HepG2 (cell line): Measurements from ENCODE around the gene CREBBP. TPM values are rescaled to one million over a fixed set of nuclear protein-coding genes. Genes with fewer than 3 reads are reported as not detected.

Experiments
- AHR ChIP-seq: IDR thresholded peaks from 2 replicates; pipeline ENCODE4 v1.6.1; 2018; ENCODE audit warnings: missing genetic modification reagents, missing compliant biosample characterization
- FLYWCH1 ChIP-seq: sonication (generic); formaldehyde crosslinking; IDR thresholded peaks from 2 replicates; pipeline ENCODE4 v1.8.1; 2023; ENCODE audit warnings: mild to moderate bottlenecking, missing genetic modification reagents
- FOXA1 ChIP-seq, 2 experiments: fragments of 450-650 bp in 1 of 2; sonication (generic) in 1 of 2; formaldehyde crosslinking in 1 of 2; IDR thresholded peaks; 2 replicates each; pipeline versions ENCODE4 v1.4.0 to v1.6.1; 2016 to 2020; ENCODE audit warnings: missing genetic modification reagents in 1 of 2
- FOXO1 ChIP-seq: sonication (generic); formaldehyde crosslinking; IDR thresholded peaks from 2 replicates; pipeline ENCODE4 v1.4.0; 2020; ENCODE audit warnings: missing genetic modification reagents
- GTF2F1 ChIP-seq: fragments of 150-350 bp; IDR thresholded peaks from 2 replicates; pipeline ENCODE4 v1.6.1; 2014; ENCODE audit warnings: low read length
- NFKBIZ ChIP-seq: IDR thresholded peaks from 2 replicates; pipeline ENCODE4 v1.6.1; 2018; ENCODE audit warnings: missing genetic modification reagents, missing compliant biosample characterization
- PBX2 ChIP-seq: IDR thresholded peaks from 2 replicates; pipeline ENCODE4 v1.6.1; 2016; ENCODE audit warnings: control low read depth
- POGZ ChIP-seq: sonication (generic); formaldehyde crosslinking; IDR thresholded peaks from 2 replicates; pipeline ENCODE4 v1.4.0; 2020; ENCODE audit warnings: mild to moderate bottlenecking, missing genetic modification reagents
- THYN1 ChIP-seq: sonication (generic); formaldehyde crosslinking; IDR thresholded peaks from 2 replicates; pipeline ENCODE4 v1.8.1; 2023; ENCODE audit warnings: low read depth, mild to moderate bottlenecking, moderate library complexity, missing genetic modification reagents, borderline replicate concordance
- ZNF367 ChIP-seq: sonication (generic); formaldehyde crosslinking; IDR thresholded peaks from 2 replicates; pipeline ENCODE4 v1.4.0; 2020; ENCODE audit warnings: missing genetic modification reagents, borderline replicate concordance
- ZNF484 ChIP-seq: sonication (generic); formaldehyde crosslinking; IDR thresholded peaks from 2 replicates; pipeline ENCODE4 v1.5.1; 2020; ENCODE audit warnings: mild to moderate bottlenecking, low read depth, missing genetic modification reagents, borderline replicate concordance
- ZNF839 ChIP-seq: sonication (generic); formaldehyde crosslinking; IDR thresholded peaks from 2 replicates; pipeline ENCODE4 v1.4.0; 2020; ENCODE audit warnings: missing genetic modification reagents, mild to moderate bottlenecking, borderline replicate concordance
- polyA plus RNA-seq, 8 experiments: library from polyadenylated mRNA; depleted of rRNA in 3 of 8; stranded (reverse) in 7 of 8; unstranded in 1 of 8; fragments of >200 nt; fragmentation: Illumina TruSeq in 4 of 8; extraction: Trizol in 4 of 8; gene quantifications; 2 replicates each; pipeline versions ENCODE4 v1.2.1 to v1.2.3, GENCODE V29; 2011 to 2016; ENCODE audit warnings: low read depth in 4 of 8, missing spikeins in 1 of 8, mixed read lengths in 1 of 8; ENCODE audit not compliant: insufficient read depth in 1 of 8
- total RNA-seq, 5 experiments: library from RNA; depleted of rRNA; stranded (reverse); fragments of >200 nt; fragmentation: Illumina TruSeq; extraction: Trizol; gene quantifications; 2 replicates each; pipeline ENCODE4 v1.2.3, GENCODE V29; 2016; ENCODE audit warnings: low read depth in 1 of 5
- TF ChIP-seq, protein P1 (sequence below): IDR thresholded peaks from 2 replicates; pipeline ENCODE4 v1.6.1; 2016; ENCODE audit warnings: low read depth, missing genetic modification reagents, missing compliant biosample characterization
- TF ChIP-seq, protein P2 (sequence below): sonication (generic); formaldehyde crosslinking; conservative IDR thresholded peaks from 2 replicates; pipeline ENCODE4 v1.8.0; 2022; ENCODE audit warnings: mild to moderate bottlenecking, moderate library complexity, missing genetic modification reagents
- TF ChIP-seq, protein P3 (sequence below): sonication (generic); formaldehyde crosslinking; IDR thresholded peaks from 2 replicates; pipeline ENCODE4 v1.4.0; 2020; ENCODE audit warnings: missing genetic modification reagents
- TF ChIP-seq, protein P4 (sequence below): IDR thresholded peaks from 2 replicates; pipeline ENCODE4 v1.6.1; 2016; ENCODE audit warnings: low read depth, borderline replicate concordance
- TF ChIP-seq, protein P5 (sequence below), 2 experiments: fragments of 450-650 bp in 1 of 2; sonication (generic) in 1 of 2; formaldehyde crosslinking; IDR thresholded peaks; 2 replicates each; pipeline versions ENCODE4 v1.5.0 to v1.8.0; 2020 to 2022; ENCODE audit warnings: mild to moderate bottlenecking in 1 of 2, missing genetic modification reagents in 1 of 2

Gene CREBBP
- total and polyA plus RNA-seq, 2 of the 13 experiments (the other 11 are each of a cell fraction or from before 2014, with no cell fraction given): 5.3 to 10.4 TPM

- TF ChIP-seq, protein P1, sequence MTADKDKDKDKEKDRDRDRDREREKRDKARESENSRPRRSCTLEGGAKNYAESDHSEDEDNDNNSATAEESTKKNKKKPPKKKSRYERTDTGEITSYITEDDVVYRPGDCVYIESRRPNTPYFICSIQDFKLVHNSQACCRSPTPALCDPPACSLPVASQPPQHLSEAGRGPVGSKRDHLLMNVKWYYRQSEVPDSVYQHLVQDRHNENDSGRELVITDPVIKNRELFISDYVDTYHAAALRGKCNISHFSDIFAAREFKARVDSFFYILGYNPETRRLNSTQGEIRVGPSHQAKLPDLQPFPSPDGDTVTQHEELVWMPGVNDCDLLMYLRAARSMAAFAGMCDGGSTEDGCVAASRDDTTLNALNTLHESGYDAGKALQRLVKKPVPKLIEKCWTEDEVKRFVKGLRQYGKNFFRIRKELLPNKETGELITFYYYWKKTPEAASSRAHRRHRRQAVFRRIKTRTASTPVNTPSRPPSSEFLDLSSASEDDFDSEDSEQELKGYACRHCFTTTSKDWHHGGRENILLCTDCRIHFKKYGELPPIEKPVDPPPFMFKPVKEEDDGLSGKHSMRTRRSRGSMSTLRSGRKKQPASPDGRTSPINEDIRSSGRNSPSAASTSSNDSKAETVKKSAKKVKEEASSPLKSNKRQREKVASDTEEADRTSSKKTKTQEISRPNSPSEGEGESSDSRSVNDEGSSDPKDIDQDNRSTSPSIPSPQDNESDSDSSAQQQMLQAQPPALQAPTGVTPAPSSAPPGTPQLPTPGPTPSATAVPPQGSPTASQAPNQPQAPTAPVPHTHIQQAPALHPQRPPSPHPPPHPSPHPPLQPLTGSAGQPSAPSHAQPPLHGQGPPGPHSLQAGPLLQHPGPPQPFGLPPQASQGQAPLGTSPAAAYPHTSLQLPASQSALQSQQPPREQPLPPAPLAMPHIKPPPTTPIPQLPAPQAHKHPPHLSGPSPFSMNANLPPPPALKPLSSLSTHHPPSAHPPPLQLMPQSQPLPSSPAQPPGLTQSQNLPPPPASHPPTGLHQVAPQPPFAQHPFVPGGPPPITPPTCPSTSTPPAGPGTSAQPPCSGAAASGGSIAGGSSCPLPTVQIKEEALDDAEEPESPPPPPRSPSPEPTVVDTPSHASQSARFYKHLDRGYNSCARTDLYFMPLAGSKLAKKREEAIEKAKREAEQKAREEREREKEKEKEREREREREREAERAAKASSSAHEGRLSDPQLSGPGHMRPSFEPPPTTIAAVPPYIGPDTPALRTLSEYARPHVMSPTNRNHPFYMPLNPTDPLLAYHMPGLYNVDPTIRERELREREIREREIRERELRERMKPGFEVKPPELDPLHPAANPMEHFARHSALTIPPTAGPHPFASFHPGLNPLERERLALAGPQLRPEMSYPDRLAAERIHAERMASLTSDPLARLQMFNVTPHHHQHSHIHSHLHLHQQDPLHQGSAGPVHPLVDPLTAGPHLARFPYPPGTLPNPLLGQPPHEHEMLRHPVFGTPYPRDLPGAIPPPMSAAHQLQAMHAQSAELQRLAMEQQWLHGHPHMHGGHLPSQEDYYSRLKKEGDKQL (CRISPR knock-in tag): 0 out of 2 replicates have a peak, but pooled peaks have one; percentile 41
- TF ChIP-seq FOXO1 (CRISPR knock-in tag) (peak; percentile 81; the same call in 1 of the 2 replicates), NFKBIZ (CRISPR knock-in tag) (peak; percentile 86; the same call in 1 of the 2 replicates), THYN1 (no peak), GTF2F1 (no peak), PBX2 (no peak), AHR (CRISPR knock-in tag) (no peak), FOXA1 (IDR thresholded peaks at IDR 0.05) (no peak), FOXA1 (CRISPR knock-in tag; IDR thresholded peaks at IDR 0.05) (peak; percentile 69), POGZ (CRISPR knock-in tag) (peak; percentile 48), ZNF367 (no peak), ZNF484 (CRISPR knock-in tag) (no peak), FLYWCH1 (CRISPR knock-in tag) (no peak), ZNF839 (no peak)
- TF ChIP-seq, protein P2, sequence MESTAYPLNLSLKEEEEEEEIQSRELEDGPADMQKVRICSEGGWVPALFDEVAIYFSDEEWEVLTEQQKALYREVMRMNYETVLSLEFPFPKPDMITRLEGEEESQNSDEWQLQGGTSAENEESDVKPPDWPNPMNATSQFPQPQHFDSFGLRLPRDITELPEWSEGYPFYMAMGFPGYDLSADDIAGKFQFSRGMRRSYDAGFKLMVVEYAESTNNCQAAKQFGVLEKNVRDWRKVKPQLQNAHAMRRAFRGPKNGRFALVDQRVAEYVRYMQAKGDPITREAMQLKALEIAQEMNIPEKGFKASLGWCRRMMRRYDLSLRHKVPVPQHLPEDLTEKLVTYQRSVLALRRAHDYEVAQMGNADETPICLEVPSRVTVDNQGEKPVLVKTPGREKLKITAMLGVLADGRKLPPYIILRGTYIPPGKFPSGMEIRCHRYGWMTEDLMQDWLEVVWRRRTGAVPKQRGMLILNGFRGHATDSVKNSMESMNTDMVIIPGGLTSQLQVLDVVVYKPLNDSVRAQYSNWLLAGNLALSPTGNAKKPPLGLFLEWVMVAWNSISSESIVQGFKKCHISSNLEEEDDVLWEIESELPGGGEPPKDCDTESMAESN: 0 out of 2 replicates have a peak, but pooled peaks have one; percentile 61
- TF ChIP-seq, protein P3, sequence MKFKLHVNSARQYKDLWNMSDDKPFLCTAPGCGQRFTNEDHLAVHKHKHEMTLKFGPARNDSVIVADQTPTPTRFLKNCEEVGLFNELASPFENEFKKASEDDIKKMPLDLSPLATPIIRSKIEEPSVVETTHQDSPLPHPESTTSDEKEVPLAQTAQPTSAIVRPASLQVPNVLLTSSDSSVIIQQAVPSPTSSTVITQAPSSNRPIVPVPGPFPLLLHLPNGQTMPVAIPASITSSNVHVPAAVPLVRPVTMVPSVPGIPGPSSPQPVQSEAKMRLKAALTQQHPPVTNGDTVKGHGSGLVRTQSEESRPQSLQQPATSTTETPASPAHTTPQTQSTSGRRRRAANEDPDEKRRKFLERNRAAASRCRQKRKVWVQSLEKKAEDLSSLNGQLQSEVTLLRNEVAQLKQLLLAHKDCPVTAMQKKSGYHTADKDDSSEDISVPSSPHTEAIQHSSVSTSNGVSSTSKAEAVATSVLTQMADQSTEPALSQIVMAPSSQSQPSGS (CRISPR knock-in tag): no peak
- TF ChIP-seq, protein P4, sequence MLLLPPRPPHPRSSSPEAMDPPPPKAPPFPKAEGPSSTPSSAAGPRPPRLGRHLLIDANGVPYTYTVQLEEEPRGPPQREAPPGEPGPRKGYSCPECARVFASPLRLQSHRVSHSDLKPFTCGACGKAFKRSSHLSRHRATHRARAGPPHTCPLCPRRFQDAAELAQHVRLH (CRISPR knock-in tag): no peak
- TF ChIP-seq, protein P5, sequence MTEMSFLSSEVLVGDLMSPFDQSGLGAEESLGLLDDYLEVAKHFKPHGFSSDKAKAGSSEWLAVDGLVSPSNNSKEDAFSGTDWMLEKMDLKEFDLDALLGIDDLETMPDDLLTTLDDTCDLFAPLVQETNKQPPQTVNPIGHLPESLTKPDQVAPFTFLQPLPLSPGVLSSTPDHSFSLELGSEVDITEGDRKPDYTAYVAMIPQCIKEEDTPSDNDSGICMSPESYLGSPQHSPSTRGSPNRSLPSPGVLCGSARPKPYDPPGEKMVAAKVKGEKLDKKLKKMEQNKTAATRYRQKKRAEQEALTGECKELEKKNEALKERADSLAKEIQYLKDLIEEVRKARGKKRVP (CRISPR knock-in tag; IDR thresholded peaks at IDR 0.05): peak in 1 of 2 experiments; percentile 82; a peak in 1 of 4 replicates
Observed at GRCh38 chr16:3857189-3858043, 23.1 kb downstream of the CREBBP start (continued).
